NT2/D1 (cell line): Measurements from ENCODE around the gene SCN8A.

ENCODE experiments used
- DNase-seq: peaks from one replicate; pipeline ENCODE4 v3.0.0-alpha.2; 2011; ENCODE audit warnings: low read depth, low spot score
- H3K27me3 ChIP-seq: 2 replicates; pipeline ENCODE4 v1.6.0; 2011; ENCODE audit warnings: mild to moderate bottlenecking; ENCODE audit not compliant: insufficient read length, insufficient read depth
- H3K36me3 ChIP-seq: 2 replicates; pipeline ENCODE4 v1.6.1; 2011; ENCODE audit warnings: mild to moderate bottlenecking, low read length, mixed read lengths; ENCODE audit not compliant: insufficient read depth, insufficient read length
- H3K4me1 ChIP-seq: 2 replicates; pipeline ENCODE4 v1.5.1; 2011; ENCODE audit not compliant: insufficient read depth, insufficient read length
- H3K4me3 ChIP-seq: 2 replicates; pipeline ENCODE4 v1.5.1; 2011; ENCODE audit warnings: low read depth; ENCODE audit not compliant: insufficient read length
- H3K9ac ChIP-seq: 2 replicates; pipeline ENCODE4 v1.6.0; 2011; ENCODE audit warnings: low read depth; ENCODE audit not compliant: insufficient read length
- H3K9me3 ChIP-seq: 2 replicates; pipeline ENCODE4 v1.5.1; 2011; ENCODE audit warnings: mild to moderate bottlenecking, low read length; ENCODE audit not compliant: insufficient read depth
- SUZ12 ChIP-seq: IDR thresholded peaks from 2 replicates; pipeline ENCODE4 v1.6.1; 2011; ENCODE audit not compliant: insufficient read length, insufficient read depth; ENCODE audit errors: extremely low read depth
- YY1 ChIP-seq: IDR thresholded peaks from 2 replicates; pipeline ENCODE4 v1.6.1; 2011; ENCODE audit not compliant: insufficient read length, insufficient read depth
- ZNF274 ChIP-seq: IDR thresholded peaks from 2 replicates; pipeline ENCODE4 v1.6.1; 2011; ENCODE audit warnings: mild to moderate bottlenecking, low read depth, low read length

Gene SCN8A

GRCh38 chr12:51773145-51773869 is 182.3 kb downstream of the SCN8A start:
- H3K27me3 ChIP-seq: no peaks in the 10 kb centered on the region
- peaks cover 20% of the 10 kb centered on the region for H3K36me3 ChIP-seq
- no peaks in the 10 kb centered on the region for H3K9me3 ChIP-seq
- TF ChIP-seq YY1 (no peak), SUZ12 (no peak), ZNF274 (no peak)
- no peak overlapping the region for H3K4me3 ChIP-seq
- DNase-seq: no peak
- no peak overlapping the region for H3K9ac ChIP-seq
- no peaks in the 10 kb centered on the region for H3K4me1 ChIP-seq

GRCh38 chr12:51774933-51775332 is 183.9 kb downstream of the SCN8A start:
- DNase-seq: no peak
- no peaks in the 10 kb centered on the region for H3K4me1 ChIP-seq
- no peaks in the 10 kb centered on the region for H3K27me3 ChIP-seq
- peaks cover 12% of the 10 kb centered on the region for H3K36me3 ChIP-seq
- H3K9me3 ChIP-seq: no peaks in the 10 kb centered on the region
- H3K4me3 ChIP-seq: no peak overlapping the region
- no peak overlapping the region for H3K9ac ChIP-seq
- no peak for TF ChIP-seq YY1
- TF ChIP-seq SUZ12: no peak
- TF ChIP-seq ZNF274: no peak

GRCh38 chr12:51777457-51777856 is 186.4 kb downstream of the SCN8A start:
- H3K4me1 ChIP-seq: no peaks in the 10 kb centered on the region
- H3K36me3 ChIP-seq: peaks cover 6% of the 10 kb centered on the region
- H3K9me3 ChIP-seq: no peaks in the 10 kb centered on the region
- H3K4me3 ChIP-seq: no peak overlapping the region
- no peak overlapping the region for H3K9ac ChIP-seq
- no peak for TF ChIP-seq YY1
- no peak for TF ChIP-seq SUZ12
- TF ChIP-seq ZNF274: no peak
- no peak for DNase-seq
- H3K27me3 ChIP-seq: no peaks in the 10 kb centered on the region

- no peak for TF ChIP-seq YY1
- no peak for TF ChIP-seq SUZ12
- TF ChIP-seq ZNF274: no peak
- Histone ChIP-seq H3K36me3 (peaks cover 6% of the 10 kb centered on the region), H3K9ac (no peak overlapping the region), H3K9me3 (no peaks in the 10 kb centered on the region), H3K27me3 (no peaks in the 10 kb centered on the region), H3K4me1 (no peaks in the 10 kb centered on the region), H3K4me3 (no peak overlapping the region)
- DNase-seq: no peak
Observed at GRCh38 chr12:51777973-51778372, 186.9 kb downstream of the SCN8A start.

- Histone ChIP-seq H3K4me1 (no peaks in the 10 kb centered on the region), H3K36me3 (no peaks in the 10 kb centered on the region), H3K27me3 (no peaks in the 10 kb centered on the region), H3K9ac (no peak overlapping the region), H3K4me3 (no peak overlapping the region), H3K9me3 (no peaks in the 10 kb centered on the region)
- TF ChIP-seq ZNF274: no peak
- no peak for TF ChIP-seq YY1
- no peak for TF ChIP-seq SUZ12
- no peak for DNase-seq
Observed at GRCh38 chr12:51779876-51780275, 188.8 kb downstream of the SCN8A start.

- TF ChIP-seq ZNF274 (no peak), SUZ12 (no peak), YY1 (no peak)
- H3K36me3 ChIP-seq: peaks cover 3% of the 10 kb centered on the region
- no peaks in the 10 kb centered on the region for H3K27me3 ChIP-seq
- no peaks in the 10 kb centered on the region for H3K4me1 ChIP-seq
- H3K9me3 ChIP-seq: no peaks in the 10 kb centered on the region
- DNase-seq: no peak
- H3K9ac ChIP-seq: no peak overlapping the region
- H3K4me3 ChIP-seq: no peak overlapping the region
Observed at GRCh38 chr12:51784688-51785087, 193.7 kb downstream of the SCN8A start.

GRCh38 chr12:51785906-51786305 is 194.9 kb downstream of the SCN8A start:
- H3K9me3 ChIP-seq: no peaks in the 10 kb centered on the region

More at GRCh38 chr12:51785906-51786305, 194.9 kb downstream of the SCN8A start:
- TF ChIP-seq YY1 (no peak), ZNF274 (no peak), SUZ12 (no peak)
- Histone ChIP-seq H3K4me3 (no peak overlapping the region), H3K9ac (no peak overlapping the region), H3K4me1 (no peaks in the 10 kb centered on the region), H3K36me3 (peaks cover 10% of the 10 kb centered on the region), H3K27me3 (no peaks in the 10 kb centered on the region)
- no peak for DNase-seq
